HL-60 (cell line): Measurements from ENCODE around the gene HNF1B.

Experiments used
- DNase-seq, 2 experiments: peaks; one replicate each; pipeline ENCODE4 v3.0.0-alpha.2; 2010 to 2020; ENCODE audit warnings: low read depth in 1 of 2, low spot score in 1 of 2
- H3K27ac ChIP-seq: fragments of 250-450 bp; sonication (Bioruptor Pico); replicated peaks from 2 replicates; pipeline ENCODE4 v1.5.1; 2020; ENCODE audit warnings: mild to moderate bottlenecking, moderate library complexity
- H3K27me3 ChIP-seq: fragments of 250-450 bp; sonication (Bioruptor Pico); 2 replicates; pipeline ENCODE4 v1.5.1; 2021; ENCODE audit warnings: mild to moderate bottlenecking, moderate library complexity; ENCODE audit not compliant: insufficient read depth, poor library complexity, severe bottlenecking
- H3K4me3 ChIP-seq: replicated peaks from 2 replicates; pipeline ENCODE4 v1.5.1; 2011; ENCODE audit warnings: mild to moderate bottlenecking, control low read depth, low read length; ENCODE audit not compliant: insufficient read depth
- CTCF ChIP-seq: IDR thresholded peaks from one replicate; pipeline ENCODE4 v1.5.1; 2011; ENCODE audit warnings: low read length, control low read depth, inconsistent platforms; ENCODE audit not compliant: insufficient read depth
- GABPA ChIP-seq: IDR thresholded peaks from 2 replicates; pipeline ENCODE4 v1.6.1; 2012; ENCODE audit warnings: low read depth
- POLR2AphosphoS5 ChIP-seq: IDR thresholded peaks from 2 replicates; pipeline ENCODE4 v1.6.1; 2012; ENCODE audit warnings: low read depth
- REST ChIP-seq: IDR thresholded peaks from 2 replicates; pipeline ENCODE4 v1.6.1; 2012; ENCODE audit warnings: low read depth; ENCODE audit not compliant: insufficient replicate concordance
- SPI1 ChIP-seq: IDR thresholded peaks from 2 replicates; pipeline ENCODE4 v1.6.1; 2012; ENCODE audit warnings: low read depth, mild to moderate bottlenecking, borderline replicate concordance

Gene HNF1B

GRCh38 chr17:37698132-37698910 lies 46.5 kb downstream of the HNF1B start:
- peaks cover 6% of the 10 kb centered on the region for H3K27me3 ChIP-seq
- no peak overlapping the region for H3K4me3 ChIP-seq
- no peak overlapping the region for H3K27ac ChIP-seq
- DNase-seq, result no peak
- no peak for TF ChIP-seq SPI1
- no peak for TF ChIP-seq GABPA
- no peak for TF ChIP-seq REST
- TF ChIP-seq POLR2AphosphoS5, result no peak
- no peak for TF ChIP-seq CTCF

- peaks cover under 1% of the 10 kb centered on the region for H3K27me3 ChIP-seq
- DNase-seq, result no peak
- TF ChIP-seq REST (no peak), CTCF (no peak), POLR2AphosphoS5 (no peak), SPI1 (no peak), GABPA (no peak)
- H3K4me3 ChIP-seq, result no peak overlapping the region
- H3K27ac ChIP-seq, result no peak overlapping the region
Observed at GRCh38 chr17:37697381-37697780, 47.5 kb downstream of the HNF1B start.

- TF ChIP-seq REST (no peak), CTCF (no peak), SPI1 (no peak), POLR2AphosphoS5 (no peak), GABPA (no peak)
- H3K27ac ChIP-seq, result no peak overlapping the region
- DNase-seq, result no peak
- H3K27me3 ChIP-seq, result no peaks in the 10 kb centered on the region
- H3K4me3 ChIP-seq, result no peak overlapping the region
Observed at GRCh38 chr17:37696366-37696765, 48.5 kb downstream of the HNF1B start.
